HepG2 (cell line): ENCODE measurements around the gene SATB2. TPM values are rescaled to one million over a fixed set of nuclear protein-coding genes. Genes with fewer than 3 reads are reported as not detected.

Source experiments
- CSRNP2 ChIP-seq: sonication (generic); formaldehyde crosslinking; conservative IDR thresholded peaks from 2 replicates; pipeline ENCODE4 v1.8.0; 2022; ENCODE audit warnings: low read depth, missing genetic modification reagents
- DMTF1 ChIP-seq: sonication (generic); formaldehyde crosslinking; IDR thresholded peaks from 2 replicates; pipeline ENCODE4 v1.4.0; 2020; ENCODE audit warnings: mild to moderate bottlenecking, missing genetic modification reagents
- ETV6 ChIP-seq: sonication (generic); formaldehyde crosslinking; conservative IDR thresholded peaks from 2 replicates; pipeline ENCODE4 v1.4.0; 2020; ENCODE audit warnings: missing genetic modification reagents
- FOSL2 ChIP-seq: sonication (generic); formaldehyde crosslinking; IDR thresholded peaks from 2 replicates; pipeline ENCODE4 v1.4.0; 2020; ENCODE audit warnings: missing genetic modification reagents
- KMT2A ChIP-seq: sonication (generic); formaldehyde crosslinking; IDR thresholded peaks from 2 replicates; pipeline ENCODE4 v1.4.0; 2020; ENCODE audit warnings: missing genetic modification reagents
- NFE2L1 ChIP-seq: sonication (generic); formaldehyde crosslinking; IDR thresholded peaks from 2 replicates; pipeline ENCODE4 v1.4.0; 2020; ENCODE audit warnings: missing genetic modification reagents, mild to moderate bottlenecking, borderline replicate concordance
- NR0B2 ChIP-seq: sonication (generic); formaldehyde crosslinking; IDR thresholded peaks from 2 replicates; pipeline ENCODE4 v1.4.0; 2020; ENCODE audit warnings: mild to moderate bottlenecking, missing genetic modification reagents
- NR2F2 ChIP-seq: IDR thresholded peaks from 2 replicates; pipeline ENCODE4 v1.6.1; 2012; ENCODE audit warnings: low read depth, inconsistent platforms, borderline replicate concordance
- RERE ChIP-seq: IDR thresholded peaks from 2 replicates; pipeline ENCODE4 v1.6.1; 2016; ENCODE audit warnings: low read depth, missing genetic modification reagents, missing compliant biosample characterization
- SNRNP70 ChIP-seq: fragments of 200-400 bp; formaldehyde crosslinking; IDR thresholded peaks from 2 replicates; pipeline ENCODE4 v1.6.1; 2017; ENCODE audit warnings: mild to moderate bottlenecking, low read depth, low read length, moderate library complexity
- SRF ChIP-seq: IDR thresholded peaks from 2 replicates; pipeline ENCODE4 v1.6.1; 2011; ENCODE audit warnings: mild to moderate bottlenecking, low read depth, low read length, moderate library complexity
- THAP7 ChIP-seq: sonication (generic); formaldehyde crosslinking; IDR thresholded peaks from 2 replicates; pipeline ENCODE4 v1.8.1; 2023; ENCODE audit warnings: mild to moderate bottlenecking, missing genetic modification reagents
- ZFP41 ChIP-seq: sonication (generic); formaldehyde crosslinking; IDR thresholded peaks from 2 replicates; pipeline ENCODE4 v1.4.0; 2020; ENCODE audit warnings: mild to moderate bottlenecking, missing genetic modification reagents, borderline replicate concordance
- ZFP62 ChIP-seq: sonication (generic); formaldehyde crosslinking; IDR thresholded peaks from 2 replicates; pipeline ENCODE4 v1.4.0; 2020; ENCODE audit warnings: missing genetic modification reagents
- ZFYVE20 ChIP-seq: sonication (generic); formaldehyde crosslinking; IDR thresholded peaks from 2 replicates; pipeline ENCODE4 v1.8.0; 2023; ENCODE audit warnings: low read depth, mild to moderate bottlenecking, moderate library complexity, missing genetic modification reagents, borderline replicate concordance
- ZNF138 ChIP-seq: sonication (generic); formaldehyde crosslinking; IDR thresholded peaks from 2 replicates; pipeline ENCODE4 v1.5.0; 2020; ENCODE audit warnings: mild to moderate bottlenecking, low read depth, missing genetic modification reagents
- ZNF180 ChIP-seq: sonication (generic); formaldehyde crosslinking; IDR thresholded peaks from 2 replicates; pipeline ENCODE4 v1.4.0; 2020; ENCODE audit warnings: low read depth, missing genetic modification reagents, borderline replicate concordance
- ZNF224 ChIP-seq: sonication (generic); formaldehyde crosslinking; IDR thresholded peaks from 2 replicates; pipeline ENCODE4 v1.5.0; 2020; ENCODE audit warnings: mild to moderate bottlenecking, missing genetic modification reagents
- ZNF501 ChIP-seq: sonication (generic); formaldehyde crosslinking; IDR thresholded peaks from 2 replicates; pipeline ENCODE4 v1.5.1; 2020; ENCODE audit warnings: mild to moderate bottlenecking, moderate library complexity, missing genetic modification reagents
- ZNF773 ChIP-seq: sonication (generic); formaldehyde crosslinking; IDR thresholded peaks from 2 replicates; pipeline ENCODE4 v1.4.0; 2020; ENCODE audit warnings: missing genetic modification reagents, borderline replicate concordance
- polyA plus RNA-seq, 8 experiments: library from polyadenylated mRNA; depleted of rRNA in 3 of 8; stranded (reverse) in 7 of 8; unstranded in 1 of 8; fragments of >200 nt; fragmentation: Illumina TruSeq in 4 of 8; extraction: Trizol in 4 of 8; gene quantifications; 2 replicates each; pipeline versions ENCODE4 v1.2.1 to v1.2.3, GENCODE V29; 2011 to 2016; ENCODE audit warnings: low read depth in 4 of 8, missing spikeins in 1 of 8, mixed read lengths in 1 of 8; ENCODE audit not compliant: insufficient read depth in 1 of 8
- total RNA-seq, 5 experiments: library from RNA; depleted of rRNA; stranded (reverse); fragments of >200 nt; fragmentation: Illumina TruSeq; extraction: Trizol; gene quantifications; 2 replicates each; pipeline ENCODE4 v1.2.3, GENCODE V29; 2016; ENCODE audit warnings: low read depth in 1 of 5

SATB2 gene
- total and polyA plus RNA-seq, 2 of the 13 experiments (the other 11 are each of a cell fraction or from before 2014, with no cell fraction given) = 2.5 to 5.5 TPM

GRCh38 chr2:199458806-199459285 is 1.1 kb upstream of the SATB2 start (continued):
- no peak for TF ChIP-seq NR2F2
- TF ChIP-seq KMT2A (CRISPR knock-in tag) = 0 out of 2 replicates have a peak, but pooled peaks have one; percentile 40
- no peak for TF ChIP-seq CSRNP2 (CRISPR knock-in tag)
- no peak for TF ChIP-seq ZNF501 (CRISPR knock-in tag)
- TF ChIP-seq ZFP62 = no peak
- no peak; the same call in 1 of the 2 replicates for TF ChIP-seq ETV6 (CRISPR knock-in tag)
- no peak for TF ChIP-seq ZNF773
- no peak for TF ChIP-seq SNRNP70
- TF ChIP-seq SRF = no peak
- TF ChIP-seq NR0B2 = no peak
- no peak for TF ChIP-seq ZFP41 (CRISPR knock-in tag)
- TF ChIP-seq ZFYVE20 (CRISPR knock-in tag) = no peak
- TF ChIP-seq DMTF1 (CRISPR knock-in tag) = no peak
- TF ChIP-seq THAP7 (CRISPR knock-in tag) = 0 out of 2 replicates have a peak, but pooled peaks have one; percentile 4
- no peak for TF ChIP-seq FOSL2
- TF ChIP-seq ZNF180 = no peak
- no peak for TF ChIP-seq ZNF138 (CRISPR knock-in tag)
- no peak; the same call in 1 of the 2 replicates for TF ChIP-seq ZNF224 (CRISPR knock-in tag)
- TF ChIP-seq NFE2L1 (CRISPR knock-in tag) = no peak
- TF ChIP-seq RERE (CRISPR knock-in tag) = no peak
